B cell (primary cell): ENCODE results near the gene FREM3. TPM values are rescaled to one million over a fixed set of nuclear protein-coding genes. Genes with fewer than 3 reads are reported as not detected.

Experiments
- ATAC-seq: fragments of 200-7000 bp; cut with Tn5 transposase; one replicate; pipeline ENCODE4 v1.10.0; 2021; ENCODE audit warnings: low read depth, mild to moderate bottlenecking, moderate number of reproducible peaks, moderate library complexity
- CTCF ChIA-PET: fragments of 350-600 bp; sonication (Branson Sonifier 250); formaldehyde crosslinking; loops from one replicate; lab custom pipeline; 2021; ENCODE audit warnings: antibody characterized with exemption, inconsistent platforms; lab: Charles Lee
- POLR2A ChIA-PET: fragments of 350-600 bp; sonication (Branson Sonifier 250); formaldehyde crosslinking; loops from one replicate; lab custom pipeline; 2021; ENCODE audit warnings: antibody characterized with exemption; lab: Charles Lee
- DNase-seq: peaks from one replicate; pipeline ENCODE4 v3.0.0; 2013
- H2AFZ ChIP-seq: 2 replicates; pipeline ENCODE4 v1.6.1; 2012; ENCODE audit warnings: mild to moderate bottlenecking, low read depth, low read length; ENCODE audit not compliant: insufficient read depth, poor library complexity, severe bottlenecking
- H3K27ac ChIP-seq, 2 donors: 1 replicate in 1 of 2; 2 replicates in 1 of 2; pipeline ENCODE4 v1.5.1; 2012 to 2013; ENCODE audit warnings: low read length in 2 of 2, mild to moderate bottlenecking in 2 of 2, moderate library complexity in 1 of 2
- H3K27me3 ChIP-seq, 4 experiments: fragments of 200-600 bp in 1 of 4; sonication (generic) in 1 of 4; replicated peaks in 1 of 4; 1 replicate in 2 of 4; 2 replicates in 2 of 4; pipeline versions ENCODE4 v1.6.1 to v1.7.0; 2013 to 2016; ENCODE audit warnings: low read length in 3 of 4, mild to moderate bottlenecking in 2 of 4, mixed read lengths in 1 of 4, moderate library complexity in 1 of 4; ENCODE audit not compliant: insufficient read depth in 4 of 4, control insufficient read depth in 3 of 4; ENCODE audit errors: control extremely low read depth in 1 of 4
- H3K36me3 ChIP-seq, 2 experiments: replicated peaks in 1 of 2; 1 replicate in 1 of 2; 2 replicates in 1 of 2; pipeline versions ENCODE4 v1.6.1 to v1.7.1; 2013; ENCODE audit warnings: low read length in 1 of 2; ENCODE audit not compliant: insufficient read depth in 2 of 2, control insufficient read depth in 1 of 2; ENCODE audit errors: control extremely low read depth in 1 of 2, extremely low read depth in 1 of 2
- H3K4me1 ChIP-seq, 2 donors: fragments of 200-600 bp in 1 of 2; sonication (generic) in 1 of 2; 1 replicate in 1 of 2; 2 replicates in 1 of 2; pipeline versions ENCODE4 v1.5.1 to v1.6.1; 2013 to 2017; ENCODE audit warnings: low read length in 2 of 2; ENCODE audit not compliant: control insufficient read depth in 2 of 2, insufficient read depth in 2 of 2
- H3K4me2 ChIP-seq: replicated peaks from 2 replicates; pipeline ENCODE3; 2012; ENCODE audit warnings: mild to moderate bottlenecking, low read depth, low read length; ENCODE audit not compliant: poor library complexity, severe bottlenecking
- H3K4me3 ChIP-seq, 5 experiments: fragments of 200-600 bp in 1 of 5; sonication (generic) in 1 of 5; 1 replicate in 3 of 5; 2 replicates in 2 of 5; pipeline versions ENCODE4 v1.5.1 to v1.7.0; 2011 to 2016; ENCODE audit warnings: low read length in 4 of 5, mild to moderate bottlenecking in 4 of 5, low read depth in 2 of 5, control low read depth in 1 of 5, moderate library complexity in 1 of 5; ENCODE audit not compliant: insufficient read depth in 1 of 5; ENCODE audit errors: control extremely low read depth in 1 of 5, extremely low read depth in 1 of 5
- H3K79me2 ChIP-seq: fragments of 200-600 bp; sonication (generic); one replicate; pipeline ENCODE4 v1.6.0; 2016; ENCODE audit warnings: low read length; ENCODE audit not compliant: control insufficient read depth, insufficient read depth
- H3K9ac ChIP-seq: fragments of 200-600 bp; sonication (generic); 2 replicates; pipeline ENCODE4 v1.6.1; 2017; ENCODE audit warnings: mild to moderate bottlenecking, low read length, moderate library complexity
- H3K9me3 ChIP-seq, 3 donors: one replicate each; pipeline versions ENCODE4 v1.6.1 to v1.7.1; 2013; ENCODE audit warnings: low read length in 2 of 3; ENCODE audit not compliant: control insufficient read depth in 2 of 3, insufficient read depth in 1 of 3; ENCODE audit errors: control extremely low read depth in 1 of 3
- H4K20me1 ChIP-seq: 2 replicates; pipeline ENCODE4 v1.6.0; 2012; ENCODE audit warnings: mild to moderate bottlenecking, low read length; ENCODE audit not compliant: insufficient read depth, control insufficient read depth, poor library complexity, severe bottlenecking
- H3K27ac Mint-ChIP-seq: one replicate; pipeline ENCODE4 v1.8.0; 2021; ENCODE audit warnings: mixed read lengths
- H3K27me3 Mint-ChIP-seq: one replicate; pipeline ENCODE4 v1.8.0; 2021; ENCODE audit warnings: mixed read lengths
- H3K4me1 Mint-ChIP-seq: one replicate; pipeline ENCODE4 v1.8.0; 2021; ENCODE audit warnings: mixed read lengths
- H3K4me3 Mint-ChIP-seq: one replicate; pipeline ENCODE4 v1.8.0; 2021; ENCODE audit warnings: mixed read lengths
- H3K9me3 Mint-ChIP-seq: one replicate; pipeline ENCODE4 v1.8.0; 2022; ENCODE audit warnings: mixed read lengths; ENCODE audit not compliant: insufficient read depth
- CTCF ChIP-seq: fragments of 200-600 bp; IDR thresholded peaks from one replicate; pipeline ENCODE4 v1.8.0; 2022; ENCODE audit warnings: antibody characterized with exemption, mild to moderate bottlenecking
- EZH2 ChIP-seq: IDR thresholded peaks from 2 replicates; pipeline ENCODE4 v1.6.1; 2012; ENCODE audit warnings: borderline replicate concordance, low read depth, mild to moderate bottlenecking, moderate library complexity, low read length; ENCODE audit not compliant: insufficient read depth, poor library complexity, severe bottlenecking
- intact Hi-C: fragments of 100-400 bp; cut with micrococcal nuclease; formaldehyde crosslinking; loops from one replicate; pipeline ENCODE4 v1.10.0; 2022
- polyA plus RNA-seq: library from polyadenylated mRNA; depleted of rRNA; stranded (reverse); fragments of >200 nt; gene quantifications from 2 replicates; pipeline ENCODE4 v1.2.3, GENCODE V29; 2012
- total RNA-seq, 2 donors: library from RNA; stranded (reverse); fragments of 120-200 nt in 1 of 2; gene quantifications; 1 replicate in 1 of 2; 2 replicates in 1 of 2; pipeline versions ENCODE4 v1.2.3 to v1.2.4, GENCODE V29; 2013 to 2022

Gene FREM3
- total and polyA plus RNA-seq, 2 donors (not counting 1 experiment from before 2014, with no cell fraction given), result not detected

- DNase-seq (no peak), ATAC-seq (no peak)
- no peaks in the 10 kb centered on the region for H3K36me3 ChIP-seq
- no peak overlapping the region for H3K27ac Mint-ChIP-seq
- H3K4me2 ChIP-seq, result no peak overlapping the region
- H3K79me2 ChIP-seq, result no peaks in the 10 kb centered on the region
- no peak for TF ChIP-seq EZH2
- no peak for TF ChIP-seq CTCF
- H3K27ac ChIP-seq, result no peak overlapping the region
- H2AFZ ChIP-seq, result no peak overlapping the region
- no peak overlapping the region for H3K4me3 ChIP-seq
- no peaks in the 10 kb centered on the region for H3K4me1 ChIP-seq
- no peaks in the 10 kb centered on the region for H3K9me3 Mint-ChIP-seq
- CTCF ChIA-PET, result no interaction called here
- H3K9me3 ChIP-seq, result no peaks in the 10 kb centered on the region
- H4K20me1 ChIP-seq, result no peaks in the 10 kb centered on the region
- no peak overlapping the region for H3K4me3 Mint-ChIP-seq
- POLR2A ChIA-PET, result no interaction called here
- H3K27me3 Mint-ChIP-seq, result peaks cover 7% of the 10 kb centered on the region
- no peaks in the 10 kb centered on the region for H3K4me1 Mint-ChIP-seq
- no peak overlapping the region for H3K9ac ChIP-seq
- intact Hi-C loops, result no loop called here
- H3K27me3 ChIP-seq, result no peaks in the 10 kb centered on the region
Observed at GRCh38 chr4:143634763-143635162, 65.7 kb downstream of the FREM3 start.

GRCh38 chr4:143633833-143634232 is 66.6 kb downstream of the FREM3 start:
- H3K27ac Mint-ChIP-seq, result no peak overlapping the region
- CTCF ChIA-PET, result no interaction called here
- ATAC-seq (no peak), DNase-seq (no peak)
- no peaks in the 10 kb centered on the region for H3K4me1 Mint-ChIP-seq
- Histone ChIP-seq H3K36me3 (no peaks in the 10 kb centered on the region), H3K4me1 (no peaks in the 10 kb centered on the region), H3K27me3 (no peaks in the 10 kb centered on the region), H3K27ac (no peak overlapping the region), H2AFZ (no peak overlapping the region), H3K4me2 (no peak overlapping the region), H3K79me2 (no peaks in the 10 kb centered on the region), H3K9me3 (no peaks in the 10 kb centered on the region), H3K9ac (no peak overlapping the region), H3K4me3 (no peak overlapping the region), H4K20me1 (no peaks in the 10 kb centered on the region)
- TF ChIP-seq CTCF (no peak), EZH2 (no peak)
- H3K9me3 Mint-ChIP-seq, result no peaks in the 10 kb centered on the region
- intact Hi-C loops, result no loop called here
- H3K4me3 Mint-ChIP-seq, result no peak overlapping the region
- POLR2A ChIA-PET, result no interaction called here
- peaks cover 7% of the 10 kb centered on the region for H3K27me3 Mint-ChIP-seq
